Neural crest cell (in vitro differentiated cells): ENCODE measurements around the gene SHB. TPM values are rescaled to one million over a fixed set of nuclear protein-coding genes. Genes with fewer than 3 reads are reported as not detected.

Experiments
- DNase-seq: peaks from one replicate; pipeline ENCODE4 v3.0.0; 2021; ENCODE audit warnings: low read depth, mixed read lengths, low spot score
- H3K27ac Mint-ChIP-seq: one replicate; pipeline ENCODE4 v1.8.0; 2021; ENCODE audit warnings: mild to moderate bottlenecking, mixed read lengths; ENCODE audit not compliant: unreplicated experiment
- H3K27me3 Mint-ChIP-seq: 2 replicates; pipeline ENCODE4 v1.8.0; 2021; ENCODE audit warnings: low read depth, mild to moderate bottlenecking, mixed read lengths
- H3K36me3 Mint-ChIP-seq: 2 replicates; pipeline ENCODE4 v1.8.0; 2021; ENCODE audit warnings: low read depth, mild to moderate bottlenecking, mixed read lengths
- H3K4me1 Mint-ChIP-seq: 2 replicates; pipeline ENCODE4 v1.8.0; 2021; ENCODE audit warnings: mixed read lengths
- H3K4me3 Mint-ChIP-seq: one replicate; pipeline ENCODE4 v1.8.0; 2021; ENCODE audit warnings: mild to moderate bottlenecking, mixed read lengths
- H3K9me3 Mint-ChIP-seq: 2 replicates; pipeline ENCODE4 v1.8.0; 2021; ENCODE audit warnings: mixed read lengths
- CTCF ChIP-seq: fragments of 200-600 bp; sonication (generic); conservative IDR thresholded peaks from 2 replicates; pipeline ENCODE4 v1.5.0; 2021; ENCODE audit warnings: antibody characterized with exemption, mild to moderate bottlenecking
- total RNA-seq: library from RNA; stranded (reverse); gene quantifications from 2 replicates; pipeline ENCODE4 v1.2.1, GENCODE V29; 2021

SHB gene
- total RNA-seq, 1 donor from 2014 or later: 4.6 TPM

- H3K9me3 Mint-ChIP-seq: no peaks in the 10 kb centered on the region
Measured at GRCh38 chr9:37925006-37925405, 144.0 kb downstream of the SHB start.

DNA sequence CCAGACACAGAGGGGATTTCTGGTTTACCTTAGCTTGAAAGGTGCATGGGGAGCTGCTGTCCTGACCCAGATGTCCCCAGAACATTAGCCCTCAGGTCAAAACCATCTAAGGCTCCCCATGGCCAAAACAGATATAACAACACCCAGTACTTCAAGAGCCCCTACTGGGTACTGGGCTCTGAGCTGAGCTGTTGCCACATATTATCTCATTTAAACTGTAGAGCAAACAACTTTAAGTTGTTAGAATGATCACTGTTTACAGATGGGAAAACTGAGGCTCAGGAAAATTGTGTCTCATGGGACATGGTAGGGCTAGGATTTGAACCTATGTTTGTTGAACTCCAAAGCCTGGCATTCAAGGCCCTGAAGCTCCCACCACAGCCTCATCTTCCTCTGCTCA is 144.5 kb downstream of the SHB start:
- Mint-ChIP-seq H3K4me1 (peaks cover 49% of the 10 kb centered on the region), H3K27ac (peak overlapping the region; percentile 19), H3K36me3 (no peaks in the 10 kb centered on the region), H3K9me3 (no peaks in the 10 kb centered on the region), H3K4me3 (no peak overlapping the region), H3K27me3 (no peaks in the 10 kb centered on the region)
- no peak for DNase-seq
- no peak for TF ChIP-seq CTCF

More at GRCh38 chr9:37925006-37925405, 144.0 kb downstream of the SHB start:
- peak overlapping the region; percentile 19 for H3K27ac Mint-ChIP-seq
- H3K36me3 Mint-ChIP-seq: no peaks in the 10 kb centered on the region
- no peak for DNase-seq
- no peak for TF ChIP-seq CTCF
- no peaks in the 10 kb centered on the region for H3K27me3 Mint-ChIP-seq
- no peak overlapping the region for H3K4me3 Mint-ChIP-seq
- H3K4me1 Mint-ChIP-seq: peaks cover 45% of the 10 kb centered on the region

DNA sequence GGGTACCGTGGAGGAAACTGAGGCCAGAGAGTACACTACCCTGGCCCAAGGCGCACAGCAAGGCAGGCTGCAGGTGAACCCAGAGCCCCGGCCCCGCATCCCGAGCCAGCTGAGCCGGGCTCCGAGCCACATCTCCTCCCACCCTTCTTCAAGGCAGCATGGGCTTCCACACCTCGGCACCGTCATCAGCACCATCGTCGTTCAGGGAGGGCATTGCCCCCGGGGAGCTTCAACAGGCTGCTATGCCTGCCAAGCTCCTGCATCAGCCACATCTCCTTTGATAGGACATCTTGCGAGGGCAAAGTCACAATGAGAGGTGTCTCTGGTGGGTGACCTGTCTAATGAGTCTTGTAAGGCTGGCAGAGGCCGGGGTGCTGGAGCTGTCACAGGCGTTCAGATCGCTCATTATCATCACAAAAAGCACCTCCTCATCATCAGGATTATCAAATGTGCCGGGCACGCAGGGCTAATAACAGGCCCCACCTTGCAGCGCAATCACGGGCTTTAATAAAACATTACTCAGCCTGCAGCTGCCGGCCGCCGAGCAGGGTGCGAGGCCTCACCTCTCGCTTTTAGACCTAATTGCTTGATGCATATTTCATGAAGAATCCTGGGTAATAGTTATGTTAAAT is 145.1 kb downstream of the SHB start:
- Mint-ChIP-seq H3K36me3 (no peaks in the 10 kb centered on the region), H3K27me3 (no peaks in the 10 kb centered on the region), H3K4me1 (peaks cover 53% of the 10 kb centered on the region), H3K4me3 (no peak overlapping the region), H3K27ac (no peak overlapping the region), H3K9me3 (no peaks in the 10 kb centered on the region)
- DNase-seq: no peak
- TF ChIP-seq CTCF: no peak

- no peaks in the 10 kb centered on the region for H3K9me3 Mint-ChIP-seq
- no peaks in the 10 kb centered on the region for H3K27me3 Mint-ChIP-seq
- H3K4me3 Mint-ChIP-seq: no peak overlapping the region
- TF ChIP-seq CTCF: no peak
- peaks cover 51% of the 10 kb centered on the region for H3K4me1 Mint-ChIP-seq
- no peak overlapping the region for H3K27ac Mint-ChIP-seq
- DNase-seq: no peak
- H3K36me3 Mint-ChIP-seq: no peaks in the 10 kb centered on the region
Measured at GRCh38 chr9:37923118-37923795, 145.8 kb downstream of the SHB start.

GRCh38 chr9:37922363-37923117 is 146.5 kb downstream of the SHB start:
- H3K4me3 Mint-ChIP-seq: no peak overlapping the region
- TF ChIP-seq CTCF: no peak
- H3K9me3 Mint-ChIP-seq: no peaks in the 10 kb centered on the region
- H3K36me3 Mint-ChIP-seq: no peaks in the 10 kb centered on the region
- H3K4me1 Mint-ChIP-seq: peaks cover 49% of the 10 kb centered on the region
- no peaks in the 10 kb centered on the region for H3K27me3 Mint-ChIP-seq
- DNase-seq: no peak
- no peak overlapping the region for H3K27ac Mint-ChIP-seq
